Progenitor cell of endocrine pancreas (in vitro differentiated cells): Measurements from ENCODE around the gene GABRQ. TPM values are rescaled to one million over a fixed set of nuclear protein-coding genes. Genes with fewer than 3 reads are reported as not detected.

Source experiments
- DNase-seq: peaks from one replicate; pipeline ENCODE4 v3.0.0; 2021; ENCODE audit warnings: low spot score; ENCODE audit not compliant: unreplicated experiment
- H3K27ac Mint-ChIP-seq: 2 replicates; pipeline ENCODE4 v1.8.0; 2021; ENCODE audit warnings: mild to moderate bottlenecking, moderate library complexity, mixed read lengths
- H3K27me3 Mint-ChIP-seq: 2 replicates; pipeline ENCODE4 v1.8.0; 2021; ENCODE audit warnings: mixed read lengths
- H3K36me3 Mint-ChIP-seq: 2 replicates; pipeline ENCODE4 v1.8.0; 2022; ENCODE audit warnings: mixed read lengths; ENCODE audit not compliant: insufficient read depth
- H3K4me1 Mint-ChIP-seq: 2 replicates; pipeline ENCODE4 v1.8.0; 2021; ENCODE audit warnings: low read depth, mixed read lengths
- H3K4me3 Mint-ChIP-seq: 2 replicates; pipeline ENCODE4 v1.8.0; 2021; ENCODE audit warnings: low read depth, mild to moderate bottlenecking, moderate library complexity, mixed read lengths
- H3K9me3 Mint-ChIP-seq: 2 replicates; pipeline ENCODE4 v1.8.0; 2021; ENCODE audit warnings: low read depth, mixed read lengths
- CTCF ChIP-seq: fragments of 200-600 bp; sonication (generic); IDR thresholded peaks from one replicate; pipeline ENCODE4 v1.5.0; 2021; ENCODE audit warnings: antibody characterized with exemption, mild to moderate bottlenecking; ENCODE audit not compliant: unreplicated experiment
- total RNA-seq: library from RNA; stranded (reverse); gene quantifications from 2 replicates; pipeline ENCODE4 v1.2.1, GENCODE V29; 2021

GABRQ gene
- total RNA-seq, 1 donor from 2014 or later = 0.10 TPM

- no peak overlapping the region for H3K4me3 Mint-ChIP-seq
- H3K27ac Mint-ChIP-seq = no peak overlapping the region
- no peaks in the 10 kb centered on the region for H3K4me1 Mint-ChIP-seq
- DNase-seq = no peak
- H3K36me3 Mint-ChIP-seq = no peaks in the 10 kb centered on the region
- no peak for TF ChIP-seq CTCF
- H3K27me3 Mint-ChIP-seq = no peaks in the 10 kb centered on the region
- H3K9me3 Mint-ChIP-seq = peaks cover 15% of the 10 kb centered on the region
Measured at GRCh38 chrX:152647978-152648377, 10.3 kb downstream of the GABRQ start.

- H3K4me3 Mint-ChIP-seq = no peak overlapping the region
- no peaks in the 10 kb centered on the region for H3K4me1 Mint-ChIP-seq
- no peaks in the 10 kb centered on the region for H3K36me3 Mint-ChIP-seq
- H3K9me3 Mint-ChIP-seq = peaks cover 25% of the 10 kb centered on the region
- no peaks in the 10 kb centered on the region for H3K27me3 Mint-ChIP-seq
- no peak for TF ChIP-seq CTCF
- no peak for DNase-seq
- H3K27ac Mint-ChIP-seq = no peak overlapping the region
Measured at GRCh38 chrX:152652060-152652459, 14.4 kb downstream of the GABRQ start.

GRCh38 chrX:152652467-152652866, 14.8 kb downstream of the GABRQ start:
- no peak for TF ChIP-seq CTCF
- no peak for DNase-seq
- no peaks in the 10 kb centered on the region for H3K4me1 Mint-ChIP-seq
- no peak overlapping the region for H3K4me3 Mint-ChIP-seq
- H3K9me3 Mint-ChIP-seq = peaks cover 23% of the 10 kb centered on the region
- no peaks in the 10 kb centered on the region for H3K36me3 Mint-ChIP-seq
- H3K27me3 Mint-ChIP-seq = no peaks in the 10 kb centered on the region
- no peak overlapping the region for H3K27ac Mint-ChIP-seq

- Mint-ChIP-seq H3K27me3 (no peaks in the 10 kb centered on the region), H3K36me3 (no peaks in the 10 kb centered on the region), H3K4me3 (no peak overlapping the region), H3K4me1 (no peaks in the 10 kb centered on the region), H3K9me3 (peaks cover 9% of the 10 kb centered on the region), H3K27ac (no peak overlapping the region)
- DNase-seq = no peak
- TF ChIP-seq CTCF = no peak
Measured at GRCh38 chrX:152656087-152656486, 18.4 kb downstream of the GABRQ start.

- peaks cover 9% of the 10 kb centered on the region for H3K9me3 Mint-ChIP-seq
- no peak overlapping the region for H3K4me3 Mint-ChIP-seq
- no peaks in the 10 kb centered on the region for H3K27me3 Mint-ChIP-seq
- H3K36me3 Mint-ChIP-seq = no peaks in the 10 kb centered on the region
- no peak for TF ChIP-seq CTCF
- no peak overlapping the region for H3K27ac Mint-ChIP-seq
- DNase-seq = no peak
- no peaks in the 10 kb centered on the region for H3K4me1 Mint-ChIP-seq
Measured at GRCh38 chrX:152656890-152657289, 19.2 kb downstream of the GABRQ start.
